Measurements from ENCODE around the gene GRIK2. TPM values are rescaled to one million over a fixed set of nuclear protein-coding genes. Genes with fewer than 3 reads are reported as not detected.

GRIK2 gene
- polyA plus RNA-seq, 1 of the 3 experiments (the other 2 are of a cell fraction): 0.30 TPM

DNA sequence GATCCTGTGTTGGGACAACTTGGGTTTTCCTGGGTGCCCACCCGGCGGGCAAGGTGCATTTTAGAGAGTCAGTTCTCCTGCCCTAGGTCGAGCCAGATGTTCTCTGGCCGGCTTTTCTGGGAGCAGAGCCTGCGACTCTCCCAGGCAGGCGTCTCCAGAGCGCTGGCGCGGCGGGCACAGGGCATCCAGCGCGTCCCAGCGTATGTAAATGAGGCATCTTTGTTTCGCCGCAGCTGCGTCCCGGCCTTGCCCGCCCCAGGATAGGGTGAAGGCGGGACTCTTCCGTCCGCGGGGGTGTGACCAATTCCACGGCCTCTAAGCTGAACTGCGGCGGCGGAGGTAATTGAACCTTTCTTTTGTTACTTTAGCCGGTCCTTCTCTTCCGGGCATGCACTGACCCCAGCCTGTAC, 9.1 kb downstream of the GRIK2 start:
- Histone ChIP-seq H3K4me1 (ENCODE audit: control insufficient read depth in 1 of 2, insufficient read depth in 2 of 2, low read depth in 1 of 2, low read length in 1 of 2) (peaks cover 0 to 36% of the 10 kb centered on the region in 2 experiments; a peak in 2 of 4 replicates), H3F3A (replicated peaks; ENCODE audit: insufficient read depth) (no peaks in the 10 kb centered on the region), H3K9me2 (no peaks in the 10 kb centered on the region), H3K36me3 (replicated peaks in 1 of 2; ENCODE audit: control insufficient read depth in 1 of 2, insufficient read depth in 2 of 2, low read length in 1 of 2) (no peaks in the 10 kb centered on the region), H3K79me2 (ENCODE audit: insufficient read depth) (no peaks in the 10 kb centered on the region), H3K9ac (no peak overlapping the region), H3K4me3 (ENCODE audit: low read depth in 2 of 2, low read length in 1 of 2) (peak overlapping the region; percentile 39 to 47; a peak in 3 of 4 replicates), H4K20me1 (ENCODE audit: insufficient read depth) (no peaks in the 10 kb centered on the region), H3K9me3 (no peaks in the 10 kb centered on the region), H3K27ac (ENCODE audit: low read depth in 2 of 2, low read length in 1 of 2) (peak overlapping the region in 1 of 2 experiments; percentile 70; a peak in 2 of 4 replicates), H3K4me2 (peak overlapping the region; percentile 24; the same call in 1 of the 2 replicates), H3K27me3 (ENCODE audit: insufficient read depth) (peaks cover 54% of the 10 kb centered on the region), H2AFZ (ENCODE audit: low read depth) (no peak overlapping the region)
- POLR2A ChIA-PET: no interaction called here
- 1% methylated on average over 15 of the region's 28 CpGs for WGBS (ENCODE audit: low lambda C conversion rate)
- CTCF ChIA-PET: interaction anchor here (0.8 kb wide), 1 partner anchor 134 kb away, joined by 3 read pairs; no protein-coding TSS in a partner anchor
- DNase-seq: peak; percentile 71
- TF ChIP-seq GABPA (IDR thresholded peaks at IDR 0.05; ENCODE audit: low read depth) (no peak), FOSL2 (IDR thresholded peaks at IDR 0.05; ENCODE audit: borderline replicate concordance, low read depth) (no peak), CHD2 (IDR thresholded peaks at IDR 0.05; ENCODE audit: low read length, partially characterized antibody) (peak; percentile 10), NRF1 (IDR thresholded peaks at IDR 0.05; ENCODE audit: low read depth, low read length) (no peak), NFIC (IDR thresholded peaks at IDR 0.05; ENCODE audit: borderline replicate concordance) (no peak), FOXJ3 (CRISPR knock-in tag; IDR thresholded peaks at IDR 0.05) (peak; percentile 69), ELF1 (IDR thresholded peaks at IDR 0.05) (no peak), RAD21 (IDR thresholded peaks at IDR 0.05; ENCODE audit: low read length) (peak; percentile 9), POLR2AphosphoS5 (IDR thresholded peaks at IDR 0.05; ENCODE audit: low read depth, low read length) (no peak), GATA2 (CRISPR knock-in tag; IDR thresholded peaks at IDR 0.05) (no peak), RXRA (IDR thresholded peaks at IDR 0.05; ENCODE audit: borderline replicate concordance, low read depth) (no peak), YY1 (IDR thresholded peaks at IDR 0.05; ENCODE audit: low read depth) (no peak), SMC3 (IDR thresholded peaks at IDR 0.05; ENCODE audit: low read depth, low read length) (no peak), JUND (IDR thresholded peaks at IDR 0.05) (no peak), TEAD4 (IDR thresholded peaks at IDR 0.05; ENCODE audit: borderline replicate concordance, insufficient read depth) (no peak), RCOR1 (IDR thresholded peaks at IDR 0.05; ENCODE audit: low read length) (no peak), FOXM1 (IDR thresholded peaks at IDR 0.05; ENCODE audit: low read depth) (no peak), MEF2A (IDR thresholded peaks at IDR 0.05; ENCODE audit: borderline replicate concordance, low read depth) (no peak), EZH2phosphoT487 (IDR thresholded peaks at IDR 0.05; ENCODE audit: borderline replicate concordance, low read depth) (no peak), TAF1 (IDR thresholded peaks at IDR 0.05; ENCODE audit: borderline replicate concordance, low read depth, low read length) (no peak), MXI1 (IDR thresholded peaks at IDR 0.05; ENCODE audit: low read depth, low read length) (peak; percentile 28; the same call in 1 of the 2 replicates)
- TF ChIP-seq, protein P1, sequence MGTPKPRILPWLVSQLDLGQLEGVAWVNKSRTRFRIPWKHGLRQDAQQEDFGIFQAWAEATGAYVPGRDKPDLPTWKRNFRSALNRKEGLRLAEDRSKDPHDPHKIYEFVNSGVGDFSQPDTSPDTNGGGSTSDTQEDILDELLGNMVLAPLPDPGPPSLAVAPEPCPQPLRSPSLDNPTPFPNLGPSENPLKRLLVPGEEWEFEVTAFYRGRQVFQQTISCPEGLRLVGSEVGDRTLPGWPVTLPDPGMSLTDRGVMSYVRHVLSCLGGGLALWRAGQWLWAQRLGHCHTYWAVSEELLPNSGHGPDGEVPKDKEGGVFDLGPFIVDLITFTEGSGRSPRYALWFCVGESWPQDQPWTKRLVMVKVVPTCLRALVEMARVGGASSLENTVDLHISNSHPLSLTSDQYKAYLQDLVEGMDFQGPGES (IDR thresholded peaks at IDR 0.05; ENCODE audit: low read depth, low read length): no peak
- TF ChIP-seq, protein P2, sequence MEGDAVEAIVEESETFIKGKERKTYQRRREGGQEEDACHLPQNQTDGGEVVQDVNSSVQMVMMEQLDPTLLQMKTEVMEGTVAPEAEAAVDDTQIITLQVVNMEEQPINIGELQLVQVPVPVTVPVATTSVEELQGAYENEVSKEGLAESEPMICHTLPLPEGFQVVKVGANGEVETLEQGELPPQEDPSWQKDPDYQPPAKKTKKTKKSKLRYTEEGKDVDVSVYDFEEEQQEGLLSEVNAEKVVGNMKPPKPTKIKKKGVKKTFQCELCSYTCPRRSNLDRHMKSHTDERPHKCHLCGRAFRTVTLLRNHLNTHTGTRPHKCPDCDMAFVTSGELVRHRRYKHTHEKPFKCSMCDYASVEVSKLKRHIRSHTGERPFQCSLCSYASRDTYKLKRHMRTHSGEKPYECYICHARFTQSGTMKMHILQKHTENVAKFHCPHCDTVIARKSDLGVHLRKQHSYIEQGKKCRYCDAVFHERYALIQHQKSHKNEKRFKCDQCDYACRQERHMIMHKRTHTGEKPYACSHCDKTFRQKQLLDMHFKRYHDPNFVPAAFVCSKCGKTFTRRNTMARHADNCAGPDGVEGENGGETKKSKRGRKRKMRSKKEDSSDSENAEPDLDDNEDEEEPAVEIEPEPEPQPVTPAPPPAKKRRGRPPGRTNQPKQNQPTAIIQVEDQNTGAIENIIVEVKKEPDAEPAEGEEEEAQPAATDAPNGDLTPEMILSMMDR (IDR thresholded peaks at IDR 0.05): no peak
- TF ChIP-seq, protein P3, sequence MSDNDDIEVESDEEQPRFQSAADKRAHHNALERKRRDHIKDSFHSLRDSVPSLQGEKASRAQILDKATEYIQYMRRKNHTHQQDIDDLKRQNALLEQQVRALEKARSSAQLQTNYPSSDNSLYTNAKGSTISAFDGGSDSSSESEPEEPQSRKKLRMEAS (IDR thresholded peaks at IDR 0.05; ENCODE audit: low read depth): no peak
- TF ChIP-seq, protein P4, sequence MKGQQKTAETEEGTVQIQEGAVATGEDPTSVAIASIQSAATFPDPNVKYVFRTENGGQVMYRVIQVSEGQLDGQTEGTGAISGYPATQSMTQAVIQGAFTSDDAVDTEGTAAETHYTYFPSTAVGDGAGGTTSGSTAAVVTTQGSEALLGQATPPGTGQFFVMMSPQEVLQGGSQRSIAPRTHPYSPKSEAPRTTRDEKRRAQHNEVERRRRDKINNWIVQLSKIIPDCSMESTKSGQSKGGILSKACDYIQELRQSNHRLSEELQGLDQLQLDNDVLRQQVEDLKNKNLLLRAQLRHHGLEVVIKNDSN (IDR thresholded peaks at IDR 0.05; ENCODE audit: borderline replicate concordance, low read depth): no peak
- TF ChIP-seq, protein P5, sequence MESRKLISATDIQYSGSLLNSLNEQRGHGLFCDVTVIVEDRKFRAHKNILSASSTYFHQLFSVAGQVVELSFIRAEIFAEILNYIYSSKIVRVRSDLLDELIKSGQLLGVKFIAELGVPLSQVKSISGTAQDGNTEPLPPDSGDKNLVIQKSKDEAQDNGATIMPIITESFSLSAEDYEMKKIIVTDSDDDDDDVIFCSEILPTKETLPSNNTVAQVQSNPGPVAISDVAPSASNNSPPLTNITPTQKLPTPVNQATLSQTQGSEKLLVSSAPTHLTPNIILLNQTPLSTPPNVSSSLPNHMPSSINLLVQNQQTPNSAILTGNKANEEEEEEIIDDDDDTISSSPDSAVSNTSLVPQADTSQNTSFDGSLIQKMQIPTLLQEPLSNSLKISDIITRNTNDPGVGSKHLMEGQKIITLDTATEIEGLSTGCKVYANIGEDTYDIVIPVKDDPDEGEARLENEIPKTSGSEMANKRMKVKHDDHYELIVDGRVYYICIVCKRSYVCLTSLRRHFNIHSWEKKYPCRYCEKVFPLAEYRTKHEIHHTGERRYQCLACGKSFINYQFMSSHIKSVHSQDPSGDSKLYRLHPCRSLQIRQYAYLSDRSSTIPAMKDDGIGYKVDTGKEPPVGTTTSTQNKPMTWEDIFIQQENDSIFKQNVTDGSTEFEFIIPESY (IDR thresholded peaks at IDR 0.05; ENCODE audit: borderline replicate concordance, low read depth): no peak
